22Rv1 (cell line): ENCODE measurements around the gene CCDC110.

Experiments used
- ZFX ChIP-seq: fragments of 450-650 bp; IDR thresholded peaks from 2 replicates; pipeline ENCODE4 v1.6.1; 2017; ENCODE audit warnings: antibody characterized with exemption, borderline replicate concordance
- TF ChIP-seq, protein P1 (sequence below): fragments of 450-650 bp; IDR thresholded peaks from 2 replicates; pipeline ENCODE4 v1.5.1; 2017; ENCODE audit warnings: mild to moderate bottlenecking

DNA sequence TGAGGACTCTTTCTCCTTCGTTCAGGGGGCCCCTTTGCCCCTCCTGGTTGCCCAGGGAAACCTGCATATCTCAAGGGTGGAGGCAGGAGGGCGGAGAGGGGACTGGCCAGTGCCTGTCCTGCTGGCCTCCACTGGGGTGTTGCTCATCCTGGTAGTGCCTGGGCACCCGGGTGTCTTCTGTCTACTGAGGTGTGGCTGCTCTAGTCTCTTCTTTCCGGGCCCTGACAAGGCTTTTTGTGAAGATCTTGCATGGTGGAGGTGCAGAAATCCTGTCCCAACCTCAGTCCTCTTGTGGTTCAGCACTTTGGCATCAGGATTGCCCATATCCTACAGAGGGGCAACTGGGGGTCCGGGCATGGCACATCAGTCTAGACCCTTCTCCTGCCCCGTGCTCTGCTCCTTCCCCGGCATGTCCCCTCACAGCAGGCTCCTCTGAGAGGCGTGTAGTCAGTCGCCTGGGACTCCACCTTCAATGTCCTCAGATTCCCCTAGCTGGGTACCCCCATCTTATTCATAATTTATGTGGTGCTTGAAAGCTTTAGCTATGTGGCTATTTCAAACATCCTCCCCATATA, 1.9 kb downstream of the CCDC110 start:
- TF ChIP-seq, protein P1, sequence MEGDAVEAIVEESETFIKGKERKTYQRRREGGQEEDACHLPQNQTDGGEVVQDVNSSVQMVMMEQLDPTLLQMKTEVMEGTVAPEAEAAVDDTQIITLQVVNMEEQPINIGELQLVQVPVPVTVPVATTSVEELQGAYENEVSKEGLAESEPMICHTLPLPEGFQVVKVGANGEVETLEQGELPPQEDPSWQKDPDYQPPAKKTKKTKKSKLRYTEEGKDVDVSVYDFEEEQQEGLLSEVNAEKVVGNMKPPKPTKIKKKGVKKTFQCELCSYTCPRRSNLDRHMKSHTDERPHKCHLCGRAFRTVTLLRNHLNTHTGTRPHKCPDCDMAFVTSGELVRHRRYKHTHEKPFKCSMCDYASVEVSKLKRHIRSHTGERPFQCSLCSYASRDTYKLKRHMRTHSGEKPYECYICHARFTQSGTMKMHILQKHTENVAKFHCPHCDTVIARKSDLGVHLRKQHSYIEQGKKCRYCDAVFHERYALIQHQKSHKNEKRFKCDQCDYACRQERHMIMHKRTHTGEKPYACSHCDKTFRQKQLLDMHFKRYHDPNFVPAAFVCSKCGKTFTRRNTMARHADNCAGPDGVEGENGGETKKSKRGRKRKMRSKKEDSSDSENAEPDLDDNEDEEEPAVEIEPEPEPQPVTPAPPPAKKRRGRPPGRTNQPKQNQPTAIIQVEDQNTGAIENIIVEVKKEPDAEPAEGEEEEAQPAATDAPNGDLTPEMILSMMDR, result no peak
- TF ChIP-seq ZFX, result no peak
